HTERT RPE-1 (cell line): ENCODE measurements around the gene LMTK2.

ENCODE experiments used
- in situ Hi-C: fragments of 300-500 bp; cut with MboI; formaldehyde crosslinking; loops from 4 replicates; pipeline ENCODE4 v1.14.3; 2020; ENCODE audit warnings: low sequenced_read_pairs

The LMTK2 gene

DNA sequence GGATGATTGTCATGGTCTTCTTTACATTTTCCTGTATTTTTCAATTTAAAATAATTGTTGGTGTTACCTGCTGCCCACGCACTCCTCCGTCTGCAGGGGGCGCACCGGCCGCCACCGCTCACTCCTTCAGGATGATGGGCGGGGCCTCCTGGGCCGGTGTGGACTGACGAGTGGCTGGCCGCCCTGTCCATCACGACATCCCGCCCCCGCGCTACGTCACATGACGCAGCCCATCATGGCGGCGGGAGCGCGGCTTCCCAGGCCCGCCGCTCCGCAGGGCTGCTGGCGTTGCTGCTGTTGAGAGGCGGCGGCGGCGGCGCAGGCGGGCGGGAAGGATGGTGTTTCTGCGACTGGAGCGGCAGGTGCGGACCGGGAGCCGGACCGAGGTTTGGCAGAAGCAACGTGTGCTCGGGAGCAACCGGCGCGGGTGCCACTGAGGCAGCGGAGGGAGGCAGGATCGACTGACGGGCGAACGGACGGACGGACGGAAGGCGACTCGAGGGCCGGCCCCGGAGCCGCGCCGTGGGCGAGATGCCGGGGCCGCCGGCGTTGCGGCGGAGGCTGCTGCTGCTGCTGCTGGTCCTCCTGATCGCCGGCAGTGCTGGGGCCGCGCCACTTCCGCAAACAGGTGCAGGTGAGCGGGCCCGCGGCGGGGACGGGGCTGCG is at the start of gene LMTK2:
Gene LMTK2, plus strand, starts transcription at position 216 of the 666 bp plus-strand sequence. Its CDS starts 316 bp downstream, at position 532.
- in situ Hi-C loops = no loop called here

DNA sequence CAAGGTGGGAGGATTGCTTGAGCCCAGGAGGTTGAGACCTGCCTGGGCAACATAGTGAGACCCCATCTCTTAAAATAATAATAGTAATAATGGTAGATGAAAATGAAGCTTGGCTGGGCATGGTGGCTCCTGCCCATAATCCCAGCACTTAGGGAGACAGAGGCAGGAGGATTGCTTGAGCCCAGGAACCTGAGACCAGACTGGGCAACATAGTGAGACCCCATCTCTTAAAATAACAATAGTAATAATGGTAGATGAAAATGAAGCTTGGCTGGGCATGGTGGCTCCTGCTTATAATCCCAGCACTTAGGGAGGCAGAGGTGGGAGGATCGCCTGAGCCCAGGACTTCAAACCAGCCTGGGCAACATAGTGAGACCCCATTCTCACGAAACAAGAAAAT is 49.5 kb upstream of the LMTK2 start:
- in situ Hi-C loops = no loop called here

DNA sequence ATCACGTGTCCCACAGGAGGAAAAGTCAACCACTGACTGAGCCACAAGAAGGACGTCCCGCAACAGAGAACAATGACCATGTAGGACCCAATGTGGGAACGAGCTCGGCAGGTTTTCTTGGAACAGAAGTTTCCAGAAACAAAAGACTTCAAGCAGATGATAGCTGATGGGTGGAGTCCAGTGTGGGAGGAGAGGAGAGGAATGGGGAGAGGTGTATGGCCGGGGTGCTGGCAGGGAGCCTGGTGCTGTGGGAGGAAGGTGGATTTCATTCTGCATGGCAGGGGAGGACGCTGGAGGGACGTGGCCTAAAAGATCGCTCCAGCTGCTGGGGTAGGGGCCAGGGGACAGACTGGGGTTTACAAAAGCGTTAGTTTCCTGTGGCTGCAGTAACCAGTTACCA is 48.5 kb upstream of the LMTK2 start:
- in situ Hi-C loops = no loop called here

DNA sequence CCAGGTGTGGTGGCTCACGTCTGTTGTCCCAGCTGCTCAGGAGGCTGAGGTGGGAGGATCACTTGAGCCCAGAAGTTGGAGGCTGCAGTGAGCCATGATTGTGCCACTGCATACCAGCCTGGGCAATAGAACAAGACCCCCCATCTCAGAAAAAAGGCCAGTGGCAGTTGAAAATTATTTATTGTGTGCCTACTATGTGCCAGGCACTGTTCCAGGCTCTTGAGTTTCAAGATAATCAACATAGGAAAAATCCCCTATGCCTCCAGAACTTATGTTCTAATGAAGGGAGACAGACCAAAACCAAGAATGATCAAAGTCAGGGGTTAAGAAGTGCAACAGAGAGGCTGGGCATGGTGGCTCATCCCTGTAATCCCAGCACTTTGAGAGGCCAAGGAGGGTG is 42.4 kb upstream of the LMTK2 start:
- in situ Hi-C loops = no loop called here

DNA sequence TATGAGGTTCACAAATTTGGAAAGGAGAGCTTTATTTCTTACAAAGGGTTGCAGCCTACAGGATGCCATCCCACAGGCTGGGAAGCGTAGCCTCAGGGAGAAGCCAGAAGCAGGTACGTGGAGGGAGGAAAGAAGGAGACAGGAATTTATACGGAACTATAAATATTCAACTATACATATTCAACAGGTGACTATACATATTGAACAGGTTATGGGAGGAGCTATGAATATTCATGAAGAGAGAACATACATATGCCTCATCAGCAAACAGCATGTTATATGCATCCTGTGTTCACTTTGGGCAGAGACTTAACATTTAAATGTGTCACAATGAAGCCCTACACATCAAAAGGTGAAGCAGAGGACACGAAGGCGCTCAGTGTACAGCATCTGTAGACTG is 40.5 kb upstream of the LMTK2 start:
- in situ Hi-C loops = no loop called here

DNA sequence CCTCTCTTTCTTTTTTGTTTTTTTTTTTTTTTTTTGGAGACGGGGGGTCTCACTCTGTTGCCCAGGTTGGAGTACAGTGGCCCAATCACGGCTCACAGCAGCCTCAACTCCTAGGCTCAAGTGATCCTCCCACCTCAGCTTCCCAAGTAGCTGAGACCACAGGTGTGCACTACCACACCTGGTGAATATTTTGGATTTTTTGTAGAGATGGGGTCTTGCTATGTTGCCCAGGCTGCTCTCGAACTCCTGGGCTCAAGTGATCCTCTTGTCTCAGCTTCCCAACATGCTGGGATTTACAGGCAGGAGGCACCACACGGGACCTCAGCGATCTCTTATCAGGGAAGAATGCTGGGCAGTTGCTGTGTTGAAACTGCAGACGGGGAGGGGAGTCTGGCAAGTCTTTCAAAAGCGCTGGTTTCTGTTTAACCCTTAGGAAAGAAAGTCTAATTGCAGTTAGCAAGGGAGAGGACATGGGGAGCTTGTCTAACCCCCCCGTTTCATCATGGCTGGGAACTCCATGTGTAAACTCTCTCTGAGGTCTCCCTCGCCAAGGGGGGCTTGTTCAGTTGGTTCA is 39.6 kb upstream of the LMTK2 start:
- in situ Hi-C loops = no loop called here

DNA sequence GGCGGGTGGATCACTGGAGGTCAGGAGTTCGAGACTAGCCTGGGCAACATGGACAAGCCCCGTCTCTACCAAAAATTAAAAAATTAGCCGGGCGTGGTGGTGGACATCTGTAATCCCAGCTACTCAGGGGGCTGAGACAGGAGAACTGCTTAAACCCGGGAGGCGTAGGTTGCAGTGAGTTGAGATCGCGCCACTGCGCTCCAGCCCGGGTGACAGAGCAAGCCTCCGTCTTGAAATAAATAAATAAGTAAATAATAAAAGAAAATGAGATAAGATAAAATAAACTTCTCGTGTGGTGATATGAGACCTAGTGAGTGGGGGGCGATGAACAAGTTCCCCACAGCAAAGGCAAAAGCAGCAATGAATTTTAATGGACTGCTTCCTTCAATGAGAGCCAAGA is 33.6 kb upstream of the LMTK2 start:
- in situ Hi-C loops = no loop called here

DNA sequence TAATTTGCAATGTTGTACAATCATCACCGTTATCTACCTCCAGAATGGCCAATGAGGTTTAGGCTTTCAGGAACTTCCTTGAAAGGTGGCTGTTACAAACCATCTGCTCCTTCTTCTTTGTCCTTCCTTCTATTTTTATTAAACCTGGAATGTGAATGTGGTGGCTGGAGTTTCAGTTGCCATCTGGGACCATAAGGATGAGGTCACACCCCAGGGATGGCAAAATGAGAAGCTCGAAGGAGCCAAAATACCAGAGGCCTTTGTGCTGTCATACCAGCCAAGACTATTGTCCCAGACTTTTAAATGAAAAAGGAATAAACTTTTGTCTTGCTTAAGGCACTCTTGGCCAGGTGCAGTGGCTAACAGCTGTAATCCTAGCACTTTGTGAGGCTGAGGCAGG is 30.9 kb upstream of the LMTK2 start:
- in situ Hi-C loops = no loop called here

DNA sequence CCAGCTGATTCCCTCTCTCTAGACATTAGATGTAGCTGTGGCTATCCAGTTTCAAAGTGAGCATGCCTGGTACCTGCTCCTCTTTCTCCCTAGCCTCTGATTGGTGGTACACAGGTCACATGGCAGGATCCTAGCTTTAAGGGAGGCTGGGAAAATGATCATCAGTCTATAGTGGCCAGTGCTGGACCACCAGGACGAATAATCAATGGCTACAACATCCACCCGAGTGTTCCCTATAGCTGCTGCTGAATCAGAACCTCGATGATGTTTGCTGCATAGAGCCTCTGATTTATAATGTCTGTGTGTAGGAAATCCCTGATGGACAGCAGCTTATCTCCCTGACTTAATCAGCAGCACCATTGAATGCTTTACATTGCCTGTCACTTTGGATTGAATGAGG is 28.9 kb upstream of the LMTK2 start:
- in situ Hi-C loops = no loop called here

DNA sequence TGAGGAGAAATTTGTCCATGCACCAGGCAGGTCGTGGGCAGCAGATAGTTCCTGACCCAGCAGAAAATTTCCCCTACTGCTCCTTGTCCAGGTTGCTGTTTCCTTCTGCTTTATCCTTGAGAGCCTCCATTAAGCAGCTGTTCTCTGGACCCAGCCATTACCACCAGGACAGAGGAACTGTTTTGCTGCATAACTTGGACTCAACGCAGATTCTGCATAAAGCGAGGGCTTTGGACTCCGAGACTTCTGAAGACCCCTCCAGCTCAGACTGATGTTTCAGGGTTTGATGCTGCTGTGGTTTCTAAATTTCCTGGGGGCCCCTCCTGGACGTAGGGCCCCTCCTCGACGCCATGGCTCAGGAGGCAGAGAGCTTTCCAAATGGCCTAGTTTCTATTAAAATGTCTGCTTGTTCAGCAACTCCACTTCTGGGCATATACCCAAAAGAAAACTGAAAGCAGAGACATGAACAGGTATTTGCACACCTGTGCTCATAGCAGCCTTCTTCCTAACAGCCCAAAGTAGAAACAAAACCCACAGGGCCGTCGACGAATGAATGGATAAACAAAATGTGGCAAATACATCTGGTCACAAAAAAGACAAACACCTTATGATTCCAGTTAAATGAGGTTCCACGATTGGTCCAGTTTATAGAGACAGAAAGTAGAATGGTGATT is 28.3 kb upstream of the LMTK2 start:
- in situ Hi-C loops = no loop called here

DNA sequence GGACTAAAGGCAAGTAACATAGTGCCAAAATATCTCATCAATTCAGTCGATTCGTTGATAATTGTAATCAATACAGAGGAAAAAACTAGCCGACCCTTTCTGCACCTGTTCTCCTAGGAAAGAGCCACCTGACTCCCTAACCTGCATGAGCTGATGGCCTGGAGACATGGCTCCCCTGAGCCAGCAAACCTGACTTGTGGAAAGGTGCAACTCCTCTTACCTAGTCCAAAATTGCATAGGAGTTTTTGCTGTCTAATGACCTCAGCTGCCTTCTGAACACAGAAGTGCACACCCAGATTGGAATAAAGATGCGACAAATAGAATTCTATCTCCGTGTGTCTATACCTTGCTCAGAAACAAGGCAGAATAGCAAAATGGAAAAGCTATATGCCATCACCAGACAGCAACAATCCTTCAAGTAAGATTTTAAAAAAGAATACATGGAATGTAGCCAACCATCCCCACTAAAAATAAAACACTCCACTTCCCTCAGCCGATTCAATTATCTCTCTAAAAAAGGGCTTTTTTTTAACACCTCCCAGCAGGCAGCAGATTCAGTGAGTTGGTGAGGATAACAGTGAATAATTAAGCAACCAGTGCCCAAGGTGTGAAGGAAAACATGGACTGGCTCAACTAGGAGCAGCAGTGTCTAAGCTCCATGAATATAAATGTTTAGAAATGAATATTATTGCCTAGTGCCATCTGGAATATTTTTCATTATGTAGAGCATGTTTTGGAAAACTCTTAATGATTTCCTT is 26.6 kb upstream of the LMTK2 start:
- in situ Hi-C loops = no loop called here

DNA sequence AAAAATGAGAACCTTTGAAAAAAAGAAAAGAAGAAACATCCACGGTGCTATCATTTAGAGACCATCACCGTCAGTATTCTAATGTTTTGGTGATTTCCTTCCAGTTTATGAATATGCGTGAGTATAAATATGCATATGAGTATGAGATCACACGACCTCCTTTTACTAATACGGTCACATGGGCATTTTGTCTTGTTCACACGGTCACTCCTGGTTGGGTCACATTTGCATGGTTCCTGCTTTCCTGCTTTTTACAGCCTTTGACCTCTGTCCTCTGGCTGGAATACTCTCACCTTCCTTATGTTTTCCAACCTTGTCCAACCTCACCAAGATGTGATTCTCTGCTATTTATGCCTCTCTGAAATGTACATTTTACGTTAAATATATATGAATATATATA is 25.3 kb upstream of the LMTK2 start:
- in situ Hi-C loops = no loop called here

DNA sequence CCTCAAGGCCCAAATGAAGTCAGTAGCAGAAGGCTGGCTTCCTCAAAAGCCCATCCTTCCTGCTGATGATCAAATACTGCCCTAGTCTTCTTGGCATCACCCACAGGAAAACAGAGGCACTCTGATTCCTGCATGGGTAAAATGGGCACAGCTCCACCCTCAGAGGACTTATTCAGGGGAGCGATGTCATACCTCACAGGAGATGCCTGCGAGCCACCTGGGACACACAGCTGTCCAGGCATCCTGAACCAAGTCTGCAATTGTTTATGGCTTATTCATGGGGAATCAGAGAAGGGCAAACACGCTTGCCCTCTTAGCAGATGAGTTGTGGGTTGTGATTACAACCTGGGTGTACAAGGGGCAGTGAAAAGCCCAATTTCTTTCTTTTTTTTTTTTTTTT is 22.0 kb upstream of the LMTK2 start:
- in situ Hi-C loops = no loop called here

DNA sequence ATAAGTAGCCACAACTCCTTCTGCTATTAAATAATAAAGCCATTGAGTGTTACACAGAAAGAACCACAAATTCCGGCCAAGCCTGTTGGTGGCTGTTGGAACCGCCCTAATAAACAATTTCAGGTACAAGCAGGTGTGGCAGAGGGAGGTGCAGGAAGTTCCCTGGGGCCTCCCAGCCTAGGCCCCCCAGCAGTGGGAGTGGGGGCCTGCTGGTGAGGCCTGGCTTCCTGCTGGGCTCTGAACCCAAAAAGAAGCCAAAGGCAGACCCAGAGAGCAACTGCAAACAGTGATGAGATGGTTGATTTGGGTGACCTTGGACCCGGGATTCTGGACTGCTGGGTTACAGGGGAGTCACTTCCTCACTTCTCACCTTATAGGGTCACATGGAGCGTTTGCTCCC is 21.0 kb upstream of the LMTK2 start:
- in situ Hi-C loops = no loop called here

DNA sequence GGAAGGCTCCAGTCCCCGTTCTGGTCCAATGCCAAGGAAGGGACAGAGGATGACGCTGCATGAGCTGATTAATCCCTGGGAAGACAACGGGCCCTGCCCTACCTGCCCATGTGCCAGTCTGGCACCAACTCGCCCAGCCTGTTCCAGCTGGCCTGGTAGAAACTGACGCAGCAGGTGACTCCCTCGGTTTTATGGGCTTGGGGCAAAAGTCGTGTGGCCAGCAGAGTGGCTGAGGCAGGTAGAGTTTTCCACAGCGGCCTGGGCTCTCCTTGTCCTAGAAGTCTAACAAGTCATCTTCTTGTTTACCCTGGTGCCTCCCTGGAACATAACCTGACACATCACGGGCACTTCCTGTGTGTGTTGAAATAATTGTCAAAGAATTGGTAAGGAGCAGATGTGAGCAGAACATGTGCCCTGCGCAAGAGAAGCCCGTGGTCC is 20.4 kb upstream of the LMTK2 start:
- in situ Hi-C loops = no loop called here

DNA sequence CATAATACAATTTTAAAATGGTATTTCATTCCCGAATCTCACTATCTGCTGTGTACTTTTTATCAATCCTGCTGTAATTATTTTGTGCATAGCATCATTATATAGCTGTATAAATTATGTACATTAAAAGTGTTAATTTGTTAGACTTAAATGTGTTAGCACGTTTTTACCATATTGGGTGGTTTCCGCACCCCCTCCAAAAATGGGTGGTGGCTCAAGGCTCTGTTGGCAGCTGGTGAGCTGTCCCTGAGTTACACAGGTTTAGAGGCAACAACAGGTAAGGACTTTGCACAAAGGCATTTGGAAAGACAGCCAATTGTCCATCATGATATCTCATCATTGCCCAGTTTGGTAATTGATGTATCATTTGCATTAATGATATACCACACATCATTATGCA is 18.6 kb upstream of the LMTK2 start:
- in situ Hi-C loops = no loop called here

DNA sequence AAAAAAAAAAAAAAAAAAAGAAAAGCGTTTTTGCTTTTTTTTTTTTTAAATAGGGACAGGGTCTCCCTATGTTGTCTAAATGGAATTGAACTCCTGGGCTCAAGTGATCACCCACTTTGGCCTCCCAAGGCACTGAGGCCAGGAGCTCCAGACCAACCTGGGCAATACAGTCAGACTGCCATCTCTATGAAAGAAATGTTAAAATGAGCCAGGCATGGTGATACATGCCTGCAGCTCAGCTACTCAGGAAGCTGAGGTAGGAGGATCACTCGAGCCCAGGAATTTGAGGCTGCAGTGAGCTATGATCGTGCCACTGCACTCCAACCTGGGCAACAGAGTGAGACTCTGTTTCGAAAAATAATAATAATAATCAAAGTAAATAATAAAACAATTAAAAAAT is 16.5 kb upstream of the LMTK2 start:
- in situ Hi-C loops = no loop called here

DNA sequence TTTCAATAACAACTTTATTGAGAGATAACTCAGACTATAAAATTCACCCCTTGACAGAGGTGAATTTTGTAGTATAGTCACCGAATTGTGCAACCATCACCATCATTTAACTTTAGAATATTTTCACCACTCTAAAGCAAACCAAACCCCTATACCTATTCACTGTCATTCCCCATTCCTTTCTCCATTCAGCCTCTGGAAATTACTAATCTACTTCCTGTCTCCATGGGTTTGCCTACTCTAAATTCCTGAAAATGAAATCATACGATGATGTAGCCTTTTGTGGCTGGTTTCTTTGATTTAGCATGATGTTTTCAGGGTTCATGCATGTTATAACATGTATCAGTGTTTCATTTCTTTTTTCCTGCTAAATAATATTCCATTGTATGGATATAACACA is 15.6 kb upstream of the LMTK2 start:
- in situ Hi-C loops = no loop called here

DNA sequence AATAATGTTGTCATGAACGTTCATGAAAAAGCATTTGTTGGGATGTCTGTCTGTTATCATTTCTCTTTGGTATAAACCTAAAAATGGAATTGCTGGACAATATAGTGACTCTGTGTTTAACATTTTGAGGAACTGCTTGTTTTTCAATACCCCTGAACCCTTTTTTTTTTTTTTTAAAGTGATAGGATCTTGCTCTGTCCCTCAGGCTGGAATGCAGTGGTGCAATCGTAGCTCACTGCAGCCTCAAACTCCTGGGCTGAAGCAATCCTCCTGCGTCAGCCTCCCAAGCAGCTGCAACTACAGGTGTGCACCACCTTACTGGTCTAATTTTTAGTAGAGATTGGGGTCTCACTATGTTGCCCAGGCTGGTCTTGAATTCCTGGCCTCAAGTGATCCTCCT is 15.1 kb upstream of the LMTK2 start:
- in situ Hi-C loops = no loop called here

DNA sequence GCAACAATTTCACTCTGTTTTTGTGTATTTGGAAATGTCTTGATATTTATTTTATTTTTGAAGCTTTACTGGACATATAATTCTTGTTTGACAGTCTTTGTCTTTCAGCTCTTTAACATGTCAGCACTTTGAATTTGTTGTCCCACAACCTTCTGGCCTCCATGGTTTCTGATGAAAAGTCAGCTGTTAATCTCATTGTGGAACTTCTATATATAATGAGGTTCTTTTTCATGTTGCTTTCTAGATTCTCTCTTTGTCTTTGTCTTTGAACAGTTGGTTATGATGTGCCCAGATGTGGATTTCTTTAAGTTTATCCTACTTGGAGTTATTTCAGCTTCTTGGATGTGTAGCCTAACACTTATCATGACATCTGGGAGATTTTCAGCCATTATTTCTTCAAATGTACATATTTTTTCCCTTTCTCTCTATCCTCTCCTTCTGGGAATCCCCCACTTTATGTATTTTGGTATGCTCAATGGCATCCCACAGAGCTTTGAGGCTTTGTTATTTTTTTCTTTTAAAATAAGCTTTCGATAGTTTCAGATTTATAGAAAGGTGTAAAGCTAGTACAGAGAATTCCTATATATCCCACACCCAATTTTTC is 9.5 kb upstream of the LMTK2 start:
- in situ Hi-C loops = no loop called here

DNA sequence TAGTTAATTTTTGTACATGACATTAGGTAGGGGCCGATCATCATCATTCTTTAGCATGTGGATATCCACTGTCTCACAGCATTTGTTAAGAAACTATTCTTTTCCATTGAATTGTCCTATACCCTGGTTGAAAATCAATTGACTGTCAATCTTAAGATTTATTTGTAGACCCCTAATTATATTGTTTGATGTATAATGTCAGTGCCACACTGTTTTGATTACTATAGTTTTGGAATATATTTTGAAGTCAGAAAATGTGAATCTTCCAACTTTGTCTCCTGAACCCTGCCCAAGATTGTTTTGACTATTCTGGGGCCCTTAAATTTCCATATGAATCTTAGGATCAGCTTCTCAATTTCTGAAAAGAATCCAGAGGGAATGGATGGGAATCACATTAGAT is 6.6 kb upstream of the LMTK2 start:
- in situ Hi-C loops = no loop called here
